Activated CD4-positive, alpha-beta T cell treated with anti-CD3 and anti-CD28 coated beads, Interleukin-2, amount 50 U/mL, for 16 hours (primary cell): ENCODE measurements around the gene COL1A1.

Experiments used
- DNase-seq: peaks from one replicate; pipeline ENCODE4 v3.0.0-alpha.2; 2020

COL1A1 gene

GRCh38 chr17:50213026-50214022, 11.9 kb upstream of the COL1A1 start:
- DNase-seq = peak; percentile 54

- DNase-seq = no peak
Observed at GRCh38 chr17:50212121-50212843, 10.9 kb upstream of the COL1A1 start.

GRCh38 chr17:50211249-50212120, 10.1 kb upstream of the COL1A1 start:
- DNase-seq = no peak

- DNase-seq = no peak
Observed at GRCh38 chr17:50210240-50211225, 9.1 kb upstream of the COL1A1 start.

GRCh38 chr17:50209472-50210239, 8.2 kb upstream of the COL1A1 start:
- DNase-seq = no peak

GRCh38 chr17:50209133-50209471, 7.7 kb upstream of the COL1A1 start:
- DNase-seq = no peak

GRCh38 chr17:50208611-50209061, 7.2 kb upstream of the COL1A1 start:
- no peak for DNase-seq

- no peak for DNase-seq
Observed at GRCh38 chr17:50207792-50208567, 6.5 kb upstream of the COL1A1 start.

GRCh38 chr17:50207315-50207714, 5.9 kb upstream of the COL1A1 start:
- DNase-seq = no peak

- no peak for DNase-seq
Observed at GRCh38 chr17:50206604-50207293, 5.3 kb upstream of the COL1A1 start.

GRCh38 chr17:50205963-50206505, 4.6 kb upstream of the COL1A1 start:
- no peak for DNase-seq

GRCh38 chr17:50205111-50205962, 3.9 kb upstream of the COL1A1 start:
- no peak for DNase-seq

GRCh38 chr17:50204431-50204830, 3.0 kb upstream of the COL1A1 start:
- DNase-seq = no peak

- DNase-seq = no peak
Observed at GRCh38 chr17:50203604-50204345, 2.3 kb upstream of the COL1A1 start.

- no peak for DNase-seq
Observed at GRCh38 chr17:50203086-50203485, 1.7 kb upstream of the COL1A1 start.

GRCh38 chr17:50200457-50201275, 765 bp downstream of the COL1A1 start:
- DNase-seq = peak; percentile 80
